Measurements from ENCODE around the gene PSMA5. TPM values are rescaled to one million over a fixed set of nuclear protein-coding genes. Genes with fewer than 3 reads are reported as not detected.

The PSMA5 gene
- total and polyA plus RNA-seq, 2 of the 13 experiments (the other 11 are each of a cell fraction or from before 2014, with no cell fraction given), result 140 to 169 TPM

DNA sequence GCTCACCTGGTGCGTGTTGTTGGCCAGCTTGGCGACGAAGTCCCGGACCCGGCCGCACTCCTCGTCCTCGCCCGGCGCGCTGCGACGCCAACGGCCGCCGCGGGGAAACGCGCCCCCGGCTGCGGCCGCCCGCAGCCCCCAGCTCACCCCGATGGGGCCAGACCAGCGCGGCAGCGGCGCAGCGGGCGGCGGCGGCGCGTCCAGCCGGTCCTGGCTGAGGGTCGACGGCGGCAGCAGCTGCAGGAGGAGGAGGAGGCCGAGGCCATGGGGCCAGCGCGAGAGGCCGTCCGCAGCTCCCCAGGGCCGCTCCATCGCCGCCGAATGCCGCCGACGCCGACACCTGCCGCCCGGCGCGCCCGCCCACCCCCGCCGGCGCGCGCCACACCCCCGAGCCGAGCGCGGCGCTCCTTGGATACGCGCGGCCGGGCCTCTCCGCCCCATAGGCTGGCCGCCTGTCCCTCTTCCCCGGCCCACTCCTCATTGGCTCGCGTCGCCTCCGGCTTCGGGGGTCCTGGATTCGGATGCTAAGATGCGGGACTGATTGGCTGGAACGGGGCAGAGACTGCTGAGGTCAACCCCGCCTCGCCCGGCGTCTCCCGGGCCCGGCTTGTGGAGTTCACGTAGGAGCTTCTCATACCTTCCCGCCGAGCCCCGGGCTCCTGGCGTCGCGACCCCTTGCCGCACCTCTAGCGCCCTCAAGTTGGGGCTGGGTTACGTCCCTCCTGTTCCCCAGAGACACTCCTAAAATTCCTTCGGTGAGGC lies 28.5 kb downstream of the PSMA5 start, which contains the start of gene SORT1 (continued):
- TF ChIP-seq, protein P1, sequence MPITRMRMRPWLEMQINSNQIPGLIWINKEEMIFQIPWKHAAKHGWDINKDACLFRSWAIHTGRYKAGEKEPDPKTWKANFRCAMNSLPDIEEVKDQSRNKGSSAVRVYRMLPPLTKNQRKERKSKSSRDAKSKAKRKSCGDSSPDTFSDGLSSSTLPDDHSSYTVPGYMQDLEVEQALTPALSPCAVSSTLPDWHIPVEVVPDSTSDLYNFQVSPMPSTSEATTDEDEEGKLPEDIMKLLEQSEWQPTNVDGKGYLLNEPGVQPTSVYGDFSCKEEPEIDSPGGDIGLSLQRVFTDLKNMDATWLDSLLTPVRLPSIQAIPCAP (CRISPR knock-in tag; IDR thresholded peaks at IDR 0.05; ENCODE audit: low read depth), result no peak
- no peak for TF ChIP-seq ZNF878 (CRISPR knock-in tag; IDR thresholded peaks at IDR 0.05)
- peak; percentile 56 for TF ChIP-seq KMT2A (CRISPR knock-in tag; IDR thresholded peaks at IDR 0.05)
- no peak for TF ChIP-seq MZF1 (CRISPR knock-in tag; IDR thresholded peaks at IDR 0.05; ENCODE audit: borderline replicate concordance)
- no peak for TF ChIP-seq HNRNPUL1 (IDR thresholded peaks at IDR 0.05; ENCODE audit: low read depth, low read length)
- no peak for TF ChIP-seq ZNF431 (CRISPR knock-in tag; IDR thresholded peaks at IDR 0.05; ENCODE audit: borderline replicate concordance, low read depth)
- TF ChIP-seq IKZF4 (CRISPR knock-in tag; IDR thresholded peaks at IDR 0.05; ENCODE audit: borderline replicate concordance, low read depth, not compliant biosample characterization), result peak; percentile 4
- no peak for TF ChIP-seq MNT (IDR thresholded peaks at IDR 0.05)
- TF ChIP-seq, protein P2, sequence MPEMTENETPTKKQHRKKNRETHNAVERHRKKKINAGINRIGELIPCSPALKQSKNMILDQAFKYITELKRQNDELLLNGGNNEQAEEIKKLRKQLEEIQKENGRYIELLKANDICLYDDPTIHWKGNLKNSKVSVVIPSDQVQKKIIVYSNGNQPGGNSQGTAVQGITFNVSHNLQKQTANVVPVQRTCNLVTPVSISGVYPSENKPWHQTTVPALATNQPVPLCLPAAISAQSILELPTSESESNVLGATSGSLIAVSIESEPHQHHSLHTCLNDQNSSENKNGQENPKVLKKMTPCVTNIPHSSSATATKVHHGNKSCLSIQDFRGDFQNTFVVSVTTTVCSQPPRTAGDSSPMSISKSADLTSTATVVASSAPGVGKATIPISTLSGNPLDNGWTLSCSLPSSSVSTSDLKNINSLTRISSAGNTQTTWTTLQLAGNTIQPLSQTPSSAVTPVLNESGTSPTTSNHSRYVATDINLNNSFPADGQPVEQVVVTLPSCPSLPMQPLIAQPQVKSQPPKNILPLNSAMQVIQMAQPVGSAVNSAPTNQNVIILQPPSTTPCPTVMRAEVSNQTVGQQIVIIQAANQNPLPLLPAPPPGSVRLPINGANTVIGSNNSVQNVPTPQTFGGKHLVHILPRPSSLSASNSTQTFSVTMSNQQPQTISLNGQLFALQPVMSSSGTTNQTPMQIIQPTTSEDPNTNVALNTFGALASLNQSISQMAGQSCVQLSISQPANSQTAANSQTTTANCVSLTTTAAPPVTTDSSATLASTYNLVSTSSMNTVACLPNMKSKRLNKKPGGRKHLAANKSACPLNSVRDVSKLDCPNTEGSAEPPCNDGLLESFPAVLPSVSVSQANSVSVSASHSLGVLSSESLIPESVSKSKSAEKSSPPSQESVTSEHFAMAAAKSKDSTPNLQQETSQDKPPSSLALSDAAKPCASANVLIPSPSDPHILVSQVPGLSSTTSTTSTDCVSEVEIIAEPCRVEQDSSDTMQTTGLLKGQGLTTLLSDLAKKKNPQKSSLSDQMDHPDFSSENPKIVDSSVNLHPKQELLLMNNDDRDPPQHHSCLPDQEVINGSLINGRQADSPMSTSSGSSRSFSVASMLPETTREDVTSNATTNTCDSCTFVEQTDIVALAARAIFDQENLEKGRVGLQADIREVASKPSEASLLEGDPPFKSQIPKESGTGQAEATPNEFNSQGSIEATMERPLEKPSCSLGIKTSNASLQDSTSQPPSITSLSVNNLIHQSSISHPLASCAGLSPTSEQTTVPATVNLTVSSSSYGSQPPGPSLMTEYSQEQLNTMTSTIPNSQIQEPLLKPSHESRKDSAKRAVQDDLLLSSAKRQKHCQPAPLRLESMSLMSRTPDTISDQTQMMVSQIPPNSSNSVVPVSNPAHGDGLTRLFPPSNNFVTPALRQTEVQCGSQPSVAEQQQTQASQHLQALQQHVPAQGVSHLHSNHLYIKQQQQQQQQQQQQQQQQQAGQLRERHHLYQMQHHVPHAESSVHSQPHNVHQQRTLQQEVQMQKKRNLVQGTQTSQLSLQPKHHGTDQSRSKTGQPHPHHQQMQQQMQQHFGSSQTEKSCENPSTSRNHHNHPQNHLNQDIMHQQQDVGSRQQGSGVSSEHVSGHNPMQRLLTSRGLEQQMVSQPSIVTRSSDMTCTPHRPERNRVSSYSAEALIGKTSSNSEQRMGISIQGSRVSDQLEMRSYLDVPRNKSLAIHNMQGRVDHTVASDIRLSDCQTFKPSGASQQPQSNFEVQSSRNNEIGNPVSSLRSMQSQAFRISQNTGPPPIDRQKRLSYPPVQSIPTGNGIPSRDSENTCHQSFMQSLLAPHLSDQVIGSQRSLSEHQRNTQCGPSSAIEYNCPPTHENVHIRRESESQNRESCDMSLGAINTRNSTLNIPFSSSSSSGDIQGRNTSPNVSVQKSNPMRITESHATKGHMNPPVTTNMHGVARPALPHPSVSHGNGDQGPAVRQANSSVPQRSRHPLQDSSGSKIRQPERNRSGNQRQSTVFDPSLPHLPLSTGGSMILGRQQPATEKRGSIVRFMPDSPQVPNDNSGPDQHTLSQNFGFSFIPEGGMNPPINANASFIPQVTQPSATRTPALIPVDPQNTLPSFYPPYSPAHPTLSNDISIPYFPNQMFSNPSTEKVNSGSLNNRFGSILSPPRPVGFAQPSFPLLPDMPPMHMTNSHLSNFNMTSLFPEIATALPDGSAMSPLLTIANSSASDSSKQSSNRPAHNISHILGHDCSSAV (CRISPR knock-in tag; IDR thresholded peaks at IDR 0.05; ENCODE audit: borderline replicate concordance), result no peak
- 0 out of 2 replicates have a peak, but pooled peaks have one; percentile 45 for TF ChIP-seq HOXA5 (CRISPR knock-in tag; IDR thresholded peaks at IDR 0.05)
- TF ChIP-seq ZNF761 (CRISPR knock-in tag; conservative IDR thresholded peaks at IDR 0.05), result no peak
- TF ChIP-seq, protein P3, sequence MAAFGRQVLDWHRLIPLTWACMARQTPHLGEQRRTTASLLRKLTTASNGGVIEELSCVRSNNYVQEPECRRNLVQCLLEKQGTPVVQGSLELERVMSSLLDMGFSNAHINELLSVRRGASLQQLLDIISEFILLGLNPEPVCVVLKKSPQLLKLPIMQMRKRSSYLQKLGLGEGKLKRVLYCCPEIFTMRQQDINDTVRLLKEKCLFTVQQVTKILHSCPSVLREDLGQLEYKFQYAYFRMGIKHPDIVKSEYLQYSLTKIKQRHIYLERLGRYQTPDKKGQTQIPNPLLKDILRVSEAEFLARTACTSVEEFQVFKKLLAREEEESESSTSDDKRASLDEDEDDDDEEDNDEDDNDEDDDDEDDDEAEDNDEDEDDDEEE (CRISPR knock-in tag; IDR thresholded peaks at IDR 0.05), result no peak
- no peak for TF ChIP-seq ZNF234 (CRISPR knock-in tag; conservative IDR thresholded peaks at IDR 0.05)
- no peak for TF ChIP-seq XRCC5 (optimal IDR thresholded peaks at IDR 0.05; ENCODE audit: low read length)
- TF ChIP-seq CHD2 (IDR thresholded peaks at IDR 0.05; ENCODE audit: low read depth, low read length), result peak; percentile 55; the same call in 1 of the 2 replicates
- no peak for TF ChIP-seq ZNF460 (CRISPR knock-in tag; IDR thresholded peaks at IDR 0.05; ENCODE audit: borderline replicate concordance)
